ENCODE measurements around the gene SLC5A11.

GRCh38 chr16:24953306-24953705 is 107.5 kb downstream of the SLC5A11 start:
- TF ChIP-seq POLR2AphosphoS5 (IDR thresholded peaks at IDR 0.05; ENCODE audit: low read depth, low read length) (no peak), SIN3A (IDR thresholded peaks at IDR 0.05; ENCODE audit: borderline replicate concordance, insufficient read depth, low read length) (no peak), REST (IDR thresholded peaks at IDR 0.05; ENCODE audit: insufficient read depth in 1 of 2, low read depth in 2 of 2, low read length in 2 of 2) (no peak), TAF1 (IDR thresholded peaks at IDR 0.05; ENCODE audit: borderline replicate concordance, insufficient read depth, low read length) (no peak)

All from PFSK-1 (cell line).